Neuron (in vitro differentiated cells): ENCODE results near the gene CRYBA4.

Source experiments
- H2AFZ ChIP-seq: one replicate; pipeline ENCODE4 v1.6.1; 2013; ENCODE audit warnings: low read depth, mild to moderate bottlenecking, inconsistent platforms, low read length, moderate library complexity
- H3K27me3 ChIP-seq: one replicate; pipeline ENCODE4 v1.6.1; 2013; ENCODE audit warnings: low read length; ENCODE audit not compliant: insufficient read depth
- H3K36me3 ChIP-seq: one replicate; pipeline ENCODE4 v1.6.1; 2013; ENCODE audit warnings: low read length; ENCODE audit not compliant: insufficient read depth
- H3K4me1 ChIP-seq: one replicate; pipeline ENCODE4 v1.6.1; 2013; ENCODE audit warnings: low read length; ENCODE audit not compliant: insufficient read depth
- H3K4me3 ChIP-seq: 2 replicates; pipeline ENCODE4 v1.5.1; 2013; ENCODE audit warnings: mild to moderate bottlenecking, low read length, moderate library complexity
- H3K9me3 ChIP-seq: one replicate; pipeline ENCODE4 v1.6.1; 2013; ENCODE audit warnings: low read length

The CRYBA4 gene

DNA sequence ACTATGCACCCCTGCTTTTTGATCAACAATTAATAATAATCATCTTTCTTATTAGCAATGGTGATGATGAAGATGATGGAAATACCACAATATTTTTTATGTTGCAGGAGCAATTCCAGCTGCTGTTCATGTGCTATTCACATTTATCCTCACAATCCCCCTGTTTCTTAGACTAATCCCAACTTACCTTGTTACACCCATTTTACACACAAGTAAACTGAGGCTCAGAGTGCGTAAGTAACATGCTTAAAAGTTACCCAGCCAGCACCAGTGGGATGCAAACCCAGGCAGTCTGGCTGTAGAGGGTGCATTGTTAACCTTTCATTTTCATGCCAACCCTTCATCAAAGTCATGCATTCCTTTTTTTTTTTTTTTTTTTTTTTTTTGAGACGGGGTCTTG, 1.6 kb upstream of the CRYBA4 start:
- H3K4me1 ChIP-seq, result peaks cover 24% of the 10 kb centered on the region
- no peaks in the 10 kb centered on the region for H3K27me3 ChIP-seq
- no peaks in the 10 kb centered on the region for H3K9me3 ChIP-seq
- H2AFZ ChIP-seq, result no peak overlapping the region
- H3K36me3 ChIP-seq, result no peaks in the 10 kb centered on the region
- no peak overlapping the region for H3K4me3 ChIP-seq

DNA sequence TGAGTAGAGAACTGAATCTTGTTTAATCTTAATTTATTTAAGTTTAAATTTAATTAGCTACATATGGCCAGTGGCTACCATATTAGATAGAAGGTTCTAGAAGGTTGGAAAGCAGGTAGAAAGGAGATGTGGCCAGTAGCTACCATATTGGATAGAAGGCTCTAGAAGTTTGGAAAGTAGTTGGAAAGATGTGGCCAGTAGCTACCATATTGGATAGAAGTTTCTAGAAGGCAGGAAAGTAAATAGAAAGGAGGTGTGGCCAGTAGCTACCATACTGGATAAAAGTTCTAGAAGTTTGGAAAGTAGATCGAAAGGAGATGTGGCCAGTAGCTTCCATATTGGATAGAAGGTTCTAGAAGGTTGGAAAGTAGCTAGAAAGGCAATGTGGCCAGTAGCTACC, 2.2 kb downstream of the CRYBA4 start:
- H3K36me3 ChIP-seq, result no peaks in the 10 kb centered on the region
- H2AFZ ChIP-seq, result no peak overlapping the region
- no peaks in the 10 kb centered on the region for H3K27me3 ChIP-seq
- H3K4me3 ChIP-seq, result no peak overlapping the region
- H3K9me3 ChIP-seq, result no peaks in the 10 kb centered on the region
- H3K4me1 ChIP-seq, result peaks cover 7% of the 10 kb centered on the region

DNA sequence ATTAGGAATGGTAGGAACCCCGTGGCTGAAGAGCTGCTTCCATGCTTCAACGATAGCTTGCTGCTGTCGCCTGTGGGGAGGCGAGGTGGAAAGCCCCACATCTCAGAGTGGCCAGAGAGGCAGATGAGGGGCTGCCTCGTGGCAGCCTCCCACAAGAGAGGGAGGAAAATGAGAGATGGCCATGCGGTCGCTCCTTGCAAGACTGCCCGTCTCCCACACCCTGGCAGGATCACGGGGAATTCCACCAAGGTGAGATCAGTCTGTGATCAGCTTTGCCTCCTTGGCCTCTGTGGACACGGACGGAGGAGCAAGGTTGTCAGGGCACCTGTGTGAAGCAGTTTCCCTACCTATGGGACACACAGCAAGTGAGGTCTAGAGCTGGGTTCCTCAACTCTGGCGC, 3.0 kb downstream of the CRYBA4 start:
- Histone ChIP-seq H2AFZ (no peak overlapping the region), H3K4me1 (peaks cover 7% of the 10 kb centered on the region), H3K36me3 (no peaks in the 10 kb centered on the region), H3K4me3 (no peak overlapping the region), H3K27me3 (no peaks in the 10 kb centered on the region), H3K9me3 (no peaks in the 10 kb centered on the region)

DNA sequence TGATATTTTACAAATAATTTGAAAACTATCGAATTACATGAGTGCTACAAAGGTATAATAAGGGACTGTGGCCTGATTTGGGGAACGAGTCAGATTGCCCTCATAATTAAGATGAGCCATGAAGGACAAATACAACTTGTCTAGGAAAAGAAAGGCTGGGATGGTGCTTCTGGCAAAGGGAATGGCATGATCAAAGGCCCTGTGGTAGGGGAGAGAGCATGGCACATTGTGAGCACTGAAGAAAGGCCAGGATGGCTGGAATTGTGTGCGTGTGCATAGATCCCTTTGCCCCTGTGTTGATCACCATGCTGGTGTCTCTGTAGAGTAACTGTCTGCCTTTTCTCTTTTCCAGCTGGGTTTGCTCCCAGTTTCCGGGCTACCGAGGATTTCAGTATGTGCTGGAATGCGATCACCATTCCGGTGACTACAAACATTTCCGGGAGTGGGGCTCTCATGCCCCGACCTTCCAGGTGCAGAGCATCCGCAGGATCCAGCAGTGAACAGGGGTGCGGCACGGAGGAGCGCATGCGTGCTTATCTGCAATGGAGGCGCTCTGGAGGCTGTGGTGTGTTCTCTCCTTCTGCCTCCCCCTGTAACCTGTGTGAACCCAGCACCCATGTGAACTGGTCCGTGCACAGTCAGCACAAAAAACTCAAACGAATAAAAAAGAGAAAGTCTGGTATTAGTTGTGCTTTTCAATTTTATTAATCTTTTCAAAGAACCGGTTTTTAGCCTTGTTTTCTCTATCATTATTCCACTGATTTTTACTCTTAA, 8.4 kb downstream of the CRYBA4 start:
- Histone ChIP-seq H3K27me3 (no peaks in the 10 kb centered on the region), H3K36me3 (no peaks in the 10 kb centered on the region), H3K9me3 (no peaks in the 10 kb centered on the region), H3K4me3 (no peak overlapping the region), H2AFZ (no peak overlapping the region), H3K4me1 (no peaks in the 10 kb centered on the region)

DNA sequence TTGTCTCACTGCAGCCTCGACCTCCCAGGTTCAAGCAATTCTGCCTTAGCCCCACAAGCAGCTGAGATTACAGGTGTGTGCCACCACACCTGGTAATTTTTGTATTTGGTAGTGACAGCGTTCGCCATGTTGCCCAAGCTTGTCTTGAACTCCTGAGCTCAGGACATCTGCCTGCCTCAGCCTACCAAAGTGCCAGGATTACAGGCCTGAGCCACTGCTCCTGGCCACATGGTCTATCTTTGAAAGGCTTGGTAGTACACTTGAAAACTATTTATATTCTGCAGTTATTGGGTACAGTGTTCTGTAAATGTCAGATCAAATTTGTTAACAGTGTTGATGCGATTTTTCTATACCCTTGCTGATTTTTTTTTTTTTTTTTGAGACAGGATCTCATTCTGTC, 9.5 kb downstream of the CRYBA4 start:
- Histone ChIP-seq H3K4me3 (no peak overlapping the region), H3K27me3 (no peaks in the 10 kb centered on the region), H2AFZ (no peak overlapping the region), H3K4me1 (no peaks in the 10 kb centered on the region), H3K9me3 (no peaks in the 10 kb centered on the region), H3K36me3 (no peaks in the 10 kb centered on the region)

DNA sequence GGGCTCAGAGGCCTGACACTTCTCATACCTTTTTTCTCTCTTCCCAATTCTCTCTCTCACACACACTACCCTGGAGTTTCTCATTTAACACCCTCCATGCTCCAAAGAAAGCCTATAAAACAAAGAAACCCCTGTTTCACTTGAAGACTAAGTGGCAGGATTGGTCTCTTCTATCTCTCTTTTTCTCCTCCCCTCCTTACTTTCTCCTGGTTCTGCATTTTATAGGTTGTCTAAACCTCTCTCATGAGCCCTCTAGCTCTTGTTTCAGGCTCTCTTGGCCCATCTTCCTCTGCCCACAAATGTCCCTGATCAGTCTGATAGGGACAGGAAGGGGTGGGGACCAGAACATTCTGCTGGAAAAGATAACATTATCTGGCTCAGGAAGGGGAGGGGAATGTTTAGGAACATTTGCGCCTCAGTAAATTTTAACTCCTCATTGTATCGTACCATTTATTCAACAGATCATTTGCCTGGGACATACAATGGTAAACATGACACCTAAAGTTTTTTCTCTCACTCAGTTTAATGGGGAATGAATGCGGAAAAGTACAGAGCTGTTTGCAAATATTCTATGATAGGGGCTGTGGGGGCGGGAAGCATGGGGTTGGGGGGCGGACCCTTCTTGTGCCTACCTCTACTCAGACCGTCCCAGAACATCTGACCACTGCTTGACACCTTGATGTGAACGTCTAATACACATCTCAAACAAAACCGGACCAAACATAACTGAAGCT, 10.8 kb downstream of the CRYBA4 start:
- no peaks in the 10 kb centered on the region for H3K27me3 ChIP-seq
- H3K36me3 ChIP-seq, result no peaks in the 10 kb centered on the region
- H3K9me3 ChIP-seq, result no peaks in the 10 kb centered on the region
- H3K4me1 ChIP-seq, result no peaks in the 10 kb centered on the region
- no peak overlapping the region for H2AFZ ChIP-seq
- no peak overlapping the region for H3K4me3 ChIP-seq

DNA sequence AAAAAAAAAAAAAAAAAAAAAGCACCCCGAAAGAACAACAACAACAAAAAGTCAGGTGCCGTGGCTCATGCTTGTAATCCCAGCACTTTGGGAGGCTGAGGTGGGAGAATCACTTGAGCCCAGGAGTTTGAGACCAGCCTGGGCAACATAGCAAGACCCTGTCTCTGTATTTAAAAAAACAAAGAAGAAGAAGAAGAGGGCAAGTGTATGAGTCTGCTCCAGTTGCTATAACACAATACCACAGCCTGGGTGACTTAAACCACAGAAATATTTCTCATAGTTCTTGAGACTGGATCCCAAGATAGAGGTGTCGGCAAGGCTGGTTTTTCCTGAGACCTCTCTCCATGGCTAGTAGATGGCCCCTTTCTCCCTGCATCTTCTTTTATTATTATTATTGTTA, 12.4 kb downstream of the CRYBA4 start:
- Histone ChIP-seq H3K4me1 (no peaks in the 10 kb centered on the region), H2AFZ (no peak overlapping the region), H3K4me3 (no peak overlapping the region), H3K27me3 (no peaks in the 10 kb centered on the region), H3K9me3 (no peaks in the 10 kb centered on the region), H3K36me3 (no peaks in the 10 kb centered on the region)

DNA sequence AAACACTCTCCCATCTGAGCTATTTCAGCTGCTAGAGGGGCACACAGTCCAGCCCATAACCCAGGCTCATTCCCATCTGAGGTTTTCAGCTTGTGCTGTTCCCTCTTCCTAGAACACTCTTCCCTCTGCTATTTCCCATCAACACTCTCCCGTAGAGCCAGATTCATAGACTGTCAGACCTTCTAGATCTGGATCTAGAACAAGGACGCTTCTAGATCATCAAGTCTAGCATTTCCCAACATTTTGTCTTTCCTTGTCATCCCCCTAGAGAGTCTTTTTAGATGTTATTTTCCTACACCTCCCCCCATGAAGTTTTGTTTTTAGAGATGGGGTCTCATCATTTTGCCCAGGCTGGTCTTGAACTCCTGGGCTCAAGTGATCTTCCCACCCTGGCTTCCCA, 13.4 kb downstream of the CRYBA4 start:
- no peaks in the 10 kb centered on the region for H3K27me3 ChIP-seq
- no peak overlapping the region for H3K4me3 ChIP-seq
- no peaks in the 10 kb centered on the region for H3K9me3 ChIP-seq
- H2AFZ ChIP-seq, result no peak overlapping the region
- H3K4me1 ChIP-seq, result peaks cover 6% of the 10 kb centered on the region
- no peaks in the 10 kb centered on the region for H3K36me3 ChIP-seq

DNA sequence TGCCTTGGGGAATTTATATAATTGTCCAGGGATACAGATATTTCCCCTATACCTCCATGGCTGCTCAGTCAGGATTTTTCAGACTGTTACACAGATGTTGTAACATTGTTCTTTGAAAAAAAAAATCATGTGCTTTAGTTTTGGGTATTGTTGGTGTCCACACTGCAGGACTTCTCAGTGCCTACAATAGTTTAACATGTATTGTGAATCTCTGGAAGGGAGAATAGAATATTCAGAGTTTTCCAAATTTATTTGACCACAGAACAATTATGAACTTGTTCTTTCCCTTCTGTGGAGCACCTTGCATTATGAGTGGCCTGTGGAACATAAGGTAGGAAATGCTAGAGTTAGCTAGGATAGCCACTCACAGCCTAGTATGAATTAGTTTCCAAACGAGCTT, 14.5 kb downstream of the CRYBA4 start:
- Histone ChIP-seq H3K4me1 (peaks cover 18% of the 10 kb centered on the region), H3K9me3 (no peaks in the 10 kb centered on the region), H3K27me3 (no peaks in the 10 kb centered on the region), H3K36me3 (no peaks in the 10 kb centered on the region), H3K4me3 (no peak overlapping the region), H2AFZ (no peak overlapping the region)

DNA sequence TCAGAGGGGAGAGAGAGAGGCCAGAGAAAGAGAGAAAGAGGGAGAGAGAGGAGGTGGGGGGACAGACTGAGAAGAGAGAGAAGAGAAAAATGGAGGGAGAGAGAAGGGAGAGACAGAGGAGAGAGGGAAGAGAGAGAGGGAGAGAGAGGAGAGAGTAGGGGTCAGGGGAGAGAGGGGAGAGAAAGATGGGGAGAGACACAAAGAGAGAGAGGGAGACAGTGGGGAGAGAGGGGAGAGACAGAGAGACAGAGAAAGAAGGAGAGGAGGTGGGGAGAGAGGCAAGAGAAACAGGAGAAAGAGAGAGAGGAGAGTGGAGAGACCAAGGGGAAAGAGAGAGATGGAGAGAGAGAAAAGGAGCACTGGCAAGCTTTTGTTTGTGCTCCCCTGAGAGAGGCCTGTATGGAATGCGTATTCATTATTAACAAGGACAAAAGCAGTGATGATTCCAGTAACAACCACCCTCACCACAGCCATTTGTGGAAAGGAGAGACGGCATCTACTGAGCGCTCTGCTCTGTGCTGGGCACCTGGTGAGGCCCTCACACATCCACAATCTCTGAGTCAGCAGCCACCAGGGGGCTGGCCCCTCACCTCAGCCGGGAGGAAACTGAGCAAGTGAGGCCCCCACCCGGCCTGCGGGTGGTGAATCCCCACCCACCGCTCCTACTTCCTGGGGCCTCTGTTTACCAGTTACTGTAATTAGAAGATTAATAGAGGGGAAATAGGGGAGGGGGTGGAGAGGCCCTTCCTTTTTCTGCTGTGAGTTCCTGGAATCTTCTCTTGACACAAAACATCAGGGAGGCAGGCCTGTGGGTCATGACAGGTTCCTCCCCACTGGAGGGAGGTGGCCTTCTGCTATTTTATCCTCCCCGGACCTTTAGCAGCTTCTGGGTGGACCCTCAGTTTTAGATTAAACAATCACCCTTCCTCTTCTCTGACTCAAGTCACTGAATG, 21.0 kb downstream of the CRYBA4 start:
- no peaks in the 10 kb centered on the region for H3K9me3 ChIP-seq
- H3K4me1 ChIP-seq, result peaks cover 75% of the 10 kb centered on the region
- H3K36me3 ChIP-seq, result no peaks in the 10 kb centered on the region
- no peaks in the 10 kb centered on the region for H3K27me3 ChIP-seq
- peak overlapping the region; percentile 6 for H2AFZ ChIP-seq
- H3K4me3 ChIP-seq, result no peak overlapping the region

DNA sequence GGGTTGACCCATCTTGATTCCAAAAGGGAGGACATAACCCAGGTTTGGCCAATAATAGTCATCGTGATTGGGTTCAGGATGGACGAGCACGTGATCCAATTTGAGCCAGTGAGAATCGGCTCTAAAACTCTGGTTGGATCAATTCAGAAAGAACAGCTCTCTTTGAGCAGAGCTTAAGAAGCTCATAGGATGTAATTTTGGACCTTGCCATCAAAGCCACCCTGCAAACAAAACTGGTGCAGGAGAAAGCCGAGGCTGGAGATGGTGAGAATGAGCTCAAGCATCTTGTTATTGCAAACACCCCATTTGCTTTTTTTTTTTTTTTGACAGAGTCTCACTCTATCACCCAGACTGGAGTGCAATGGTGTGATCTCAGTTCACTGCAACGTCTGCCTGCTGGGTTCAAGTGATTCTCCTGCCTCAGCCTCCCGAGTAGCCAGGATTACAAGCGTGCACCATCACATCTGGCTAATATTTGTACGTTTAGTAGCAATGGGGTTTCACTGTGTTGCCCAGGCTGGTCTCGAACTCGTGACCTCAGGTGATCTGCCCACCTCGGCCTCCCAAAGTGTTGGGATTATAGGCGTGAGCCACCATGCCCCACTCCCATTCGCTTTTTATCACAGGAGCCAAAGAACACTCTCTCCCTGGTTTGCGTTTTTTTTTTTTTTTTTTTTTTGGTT, 21.8 kb downstream of the CRYBA4 start:
- Histone ChIP-seq H3K4me1 (peaks cover 83% of the 10 kb centered on the region), H3K4me3 (no peak overlapping the region), H3K27me3 (no peaks in the 10 kb centered on the region), H3K9me3 (no peaks in the 10 kb centered on the region), H3K36me3 (no peaks in the 10 kb centered on the region), H2AFZ (no peak overlapping the region)

DNA sequence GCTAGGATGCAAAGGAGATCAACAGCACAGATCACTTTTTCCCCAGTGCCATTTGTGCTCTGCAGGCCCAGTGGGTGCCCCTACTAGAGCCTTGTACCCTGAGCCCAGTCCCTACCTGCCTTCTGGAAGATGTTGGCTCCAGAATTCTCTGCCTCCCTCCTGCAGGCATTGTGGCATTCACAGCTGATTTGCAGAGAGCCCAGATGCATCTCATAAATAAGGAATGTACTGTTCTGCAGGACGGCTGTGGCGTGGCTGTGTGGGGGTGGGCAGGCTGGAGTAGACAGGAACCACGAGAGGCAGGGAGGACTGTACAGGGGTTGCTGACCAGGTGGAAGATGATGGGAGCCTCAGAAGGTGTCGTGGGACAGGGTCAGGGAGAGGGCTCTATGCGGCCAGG, 24.4 kb downstream of the CRYBA4 start:
- H3K4me3 ChIP-seq, result no peak overlapping the region
- H3K9me3 ChIP-seq, result no peaks in the 10 kb centered on the region
- no peaks in the 10 kb centered on the region for H3K36me3 ChIP-seq
- peaks cover 76% of the 10 kb centered on the region for H3K4me1 ChIP-seq
- H2AFZ ChIP-seq, result no peak overlapping the region
- no peaks in the 10 kb centered on the region for H3K27me3 ChIP-seq
